ENCODE measurements around the gene TREML4. TPM values are rescaled to one million over a fixed set of nuclear protein-coding genes. Genes with fewer than 3 reads are reported as not detected.

TREML4 gene
- polyA plus RNA-seq, 1 donor from 2014 or later = not detected

DNA sequence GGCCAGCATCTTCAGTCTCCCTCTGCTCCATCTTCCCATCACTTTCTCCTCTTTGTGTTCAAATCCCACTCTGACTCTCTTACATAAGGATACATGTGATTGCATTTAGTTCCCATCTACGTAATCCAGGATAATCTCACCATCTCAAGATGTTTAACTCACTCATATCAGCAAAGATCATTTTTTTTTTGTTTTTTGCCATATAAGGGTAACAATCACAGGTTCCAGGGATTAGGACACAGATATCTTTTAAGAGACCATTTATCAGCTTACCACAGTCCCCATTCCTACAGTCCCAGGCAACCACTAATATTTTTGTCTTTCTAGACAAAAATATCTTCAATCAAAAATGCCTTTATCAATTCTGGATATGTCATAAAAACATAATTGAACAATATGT lies 24.0 kb upstream of the TREML4 start:
- no peak overlapping the region for H2AFZ ChIP-seq (ENCODE audit: low read depth, low read length)
- TF ChIP-seq MXI1 (conservative IDR thresholded peaks at IDR 0.05; ENCODE audit: poor library complexity, severe bottlenecking) (no peak), TAF1 (IDR thresholded peaks at IDR 0.05; ENCODE audit: low read depth) (no peak), POLR2AphosphoS5 (IDR thresholded peaks at IDR 0.05) (no peak), RAD21 (conservative IDR thresholded peaks at IDR 0.05) (no peak), SMC3 (conservative IDR thresholded peaks at IDR 0.05; ENCODE audit: poor library complexity) (no peak), EZH2 (IDR thresholded peaks at IDR 0.05; ENCODE audit: borderline replicate concordance, insufficient read depth, low read length, poor library complexity, severe bottlenecking) (no peak), EP300 (conservative IDR thresholded peaks at IDR 0.05; ENCODE audit: poor library complexity, severe bottlenecking) (no peak)
- TF ChIP-seq, protein P1, sequence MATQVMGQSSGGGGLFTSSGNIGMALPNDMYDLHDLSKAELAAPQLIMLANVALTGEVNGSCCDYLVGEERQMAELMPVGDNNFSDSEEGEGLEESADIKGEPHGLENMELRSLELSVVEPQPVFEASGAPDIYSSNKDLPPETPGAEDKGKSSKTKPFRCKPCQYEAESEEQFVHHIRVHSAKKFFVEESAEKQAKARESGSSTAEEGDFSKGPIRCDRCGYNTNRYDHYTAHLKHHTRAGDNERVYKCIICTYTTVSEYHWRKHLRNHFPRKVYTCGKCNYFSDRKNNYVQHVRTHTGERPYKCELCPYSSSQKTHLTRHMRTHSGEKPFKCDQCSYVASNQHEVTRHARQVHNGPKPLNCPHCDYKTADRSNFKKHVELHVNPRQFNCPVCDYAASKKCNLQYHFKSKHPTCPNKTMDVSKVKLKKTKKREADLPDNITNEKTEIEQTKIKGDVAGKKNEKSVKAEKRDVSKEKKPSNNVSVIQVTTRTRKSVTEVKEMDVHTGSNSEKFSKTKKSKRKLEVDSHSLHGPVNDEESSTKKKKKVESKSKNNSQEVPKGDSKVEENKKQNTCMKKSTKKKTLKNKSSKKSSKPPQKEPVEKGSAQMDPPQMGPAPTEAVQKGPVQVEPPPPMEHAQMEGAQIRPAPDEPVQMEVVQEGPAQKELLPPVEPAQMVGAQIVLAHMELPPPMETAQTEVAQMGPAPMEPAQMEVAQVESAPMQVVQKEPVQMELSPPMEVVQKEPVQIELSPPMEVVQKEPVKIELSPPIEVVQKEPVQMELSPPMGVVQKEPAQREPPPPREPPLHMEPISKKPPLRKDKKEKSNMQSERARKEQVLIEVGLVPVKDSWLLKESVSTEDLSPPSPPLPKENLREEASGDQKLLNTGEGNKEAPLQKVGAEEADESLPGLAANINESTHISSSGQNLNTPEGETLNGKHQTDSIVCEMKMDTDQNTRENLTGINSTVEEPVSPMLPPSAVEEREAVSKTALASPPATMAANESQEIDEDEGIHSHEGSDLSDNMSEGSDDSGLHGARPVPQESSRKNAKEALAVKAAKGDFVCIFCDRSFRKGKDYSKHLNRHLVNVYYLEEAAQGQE (IDR thresholded peaks at IDR 0.05; ENCODE audit: borderline replicate concordance) = no peak
- TF ChIP-seq, protein P2, sequence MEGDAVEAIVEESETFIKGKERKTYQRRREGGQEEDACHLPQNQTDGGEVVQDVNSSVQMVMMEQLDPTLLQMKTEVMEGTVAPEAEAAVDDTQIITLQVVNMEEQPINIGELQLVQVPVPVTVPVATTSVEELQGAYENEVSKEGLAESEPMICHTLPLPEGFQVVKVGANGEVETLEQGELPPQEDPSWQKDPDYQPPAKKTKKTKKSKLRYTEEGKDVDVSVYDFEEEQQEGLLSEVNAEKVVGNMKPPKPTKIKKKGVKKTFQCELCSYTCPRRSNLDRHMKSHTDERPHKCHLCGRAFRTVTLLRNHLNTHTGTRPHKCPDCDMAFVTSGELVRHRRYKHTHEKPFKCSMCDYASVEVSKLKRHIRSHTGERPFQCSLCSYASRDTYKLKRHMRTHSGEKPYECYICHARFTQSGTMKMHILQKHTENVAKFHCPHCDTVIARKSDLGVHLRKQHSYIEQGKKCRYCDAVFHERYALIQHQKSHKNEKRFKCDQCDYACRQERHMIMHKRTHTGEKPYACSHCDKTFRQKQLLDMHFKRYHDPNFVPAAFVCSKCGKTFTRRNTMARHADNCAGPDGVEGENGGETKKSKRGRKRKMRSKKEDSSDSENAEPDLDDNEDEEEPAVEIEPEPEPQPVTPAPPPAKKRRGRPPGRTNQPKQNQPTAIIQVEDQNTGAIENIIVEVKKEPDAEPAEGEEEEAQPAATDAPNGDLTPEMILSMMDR (IDR thresholded peaks at IDR 0.05; ENCODE audit: poor library complexity, severe bottlenecking) = no peak

DNA sequence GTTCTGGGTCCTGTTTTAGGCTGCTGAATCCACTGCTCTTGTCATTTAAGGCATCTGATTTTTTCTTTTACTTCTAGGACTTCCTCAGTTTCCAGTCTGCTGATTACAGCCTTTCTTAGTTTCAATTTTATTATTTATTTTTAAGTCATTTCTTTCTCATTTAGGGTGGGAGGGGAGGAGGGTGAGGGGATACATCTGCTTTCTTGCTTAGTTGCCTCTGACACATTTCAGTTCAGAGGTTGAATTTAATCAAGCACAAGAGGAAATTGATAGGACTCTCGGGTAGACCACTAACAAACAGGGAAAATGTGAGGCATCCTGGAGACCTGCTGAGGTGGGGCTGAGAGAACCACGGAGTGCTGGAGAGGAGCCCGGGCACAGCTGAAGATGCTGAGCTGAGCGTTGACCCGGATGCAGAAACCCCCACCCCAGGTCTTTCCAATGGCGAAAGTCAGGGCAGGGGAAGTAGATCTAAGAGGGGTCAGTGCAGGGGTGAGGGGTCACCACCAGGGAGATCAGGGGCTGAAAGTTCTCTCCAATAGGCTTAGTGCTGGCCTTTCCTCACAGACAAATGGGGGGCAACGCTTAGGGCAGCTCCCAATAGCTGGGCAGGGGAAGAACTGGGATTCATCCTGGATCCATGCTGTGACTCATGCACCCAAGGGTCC lies 19.6 kb upstream of the TREML4 start:
- Histone ChIP-seq H3K9me2 (ENCODE audit: insufficient read depth, low read length) (no peaks in the 10 kb centered on the region), H3F3A (ENCODE audit: insufficient read depth, low read length, poor library complexity, severe bottlenecking) (no peaks in the 10 kb centered on the region), H3K9ac (ENCODE audit: low read length) (no peak overlapping the region), H3K79me2 (replicated peaks; ENCODE audit: insufficient read depth, low read length) (no peaks in the 10 kb centered on the region), H3K27me3 (ENCODE audit: insufficient read depth, low read depth, low read length) (no peaks in the 10 kb centered on the region), H3K4me3 (ENCODE audit: low read length) (no peak overlapping the region), H2AFZ (ENCODE audit: low read depth, low read length) (no peak overlapping the region), H3K4me2 (ENCODE audit: low read length) (no peak overlapping the region), H3K36me3 (ENCODE audit: insufficient read depth, low read length) (no peaks in the 10 kb centered on the region), H4K20me1 (ENCODE audit: insufficient read depth) (no peaks in the 10 kb centered on the region), H3K27ac (ENCODE audit: low read length) (no peak overlapping the region), H3K9me3 (ENCODE audit: low read length) (no peaks in the 10 kb centered on the region)
- TF ChIP-seq TAF1 (IDR thresholded peaks at IDR 0.05; ENCODE audit: low read depth) (no peak), RAD21 (conservative IDR thresholded peaks at IDR 0.05) (no peak)

More for the DNA sequence above, 24.0 kb upstream of the TREML4 start:
- no peaks in the 10 kb centered on the region for H3F3A ChIP-seq (ENCODE audit: insufficient read depth, low read length, poor library complexity, severe bottlenecking)
- no peaks in the 10 kb centered on the region for H3K36me3 ChIP-seq (ENCODE audit: insufficient read depth, low read length)
- no peak overlapping the region for H3K4me2 ChIP-seq (ENCODE audit: low read length)
- no peaks in the 10 kb centered on the region for H3K9me3 ChIP-seq (ENCODE audit: low read length)
- H3K27me3 ChIP-seq (ENCODE audit: insufficient read depth, low read depth, low read length) = no peaks in the 10 kb centered on the region
- no peak overlapping the region for H3K4me3 ChIP-seq (ENCODE audit: low read length)
- H3K9me2 ChIP-seq (ENCODE audit: insufficient read depth, low read length) = no peaks in the 10 kb centered on the region
- H4K20me1 ChIP-seq (ENCODE audit: insufficient read depth) = no peaks in the 10 kb centered on the region
- H3K79me2 ChIP-seq (replicated peaks; ENCODE audit: insufficient read depth, low read length) = no peaks in the 10 kb centered on the region
- no peak overlapping the region for H3K9ac ChIP-seq (ENCODE audit: low read length)
- H3K27ac ChIP-seq (ENCODE audit: low read length) = no peak overlapping the region
